Colonic mucosa (tissue), 4 donors: ENCODE measurements around the gene ORMDL1. TPM values are rescaled to one million over a fixed set of nuclear protein-coding genes. Genes with fewer than 3 reads are reported as not detected.

ENCODE experiments used
- DNase-seq: peaks from one replicate; pipeline ENCODE4 v3.0.0-alpha.2; 2020
- H3K27ac ChIP-seq: fragments of 200-600 bp; one replicate; pipeline ENCODE4 v1.8.0; 2021
- H3K27me3 ChIP-seq: fragments of 200-600 bp; one replicate; pipeline ENCODE4 v1.8.0; 2021
- H3K36me3 ChIP-seq: fragments of 200-600 bp; one replicate; pipeline ENCODE4 v1.8.0; 2021
- H3K4me1 ChIP-seq: fragments of 200-600 bp; one replicate; pipeline ENCODE4 v1.8.0; 2021; ENCODE audit warnings: mild to moderate bottlenecking
- H3K4me3 ChIP-seq: fragments of 200-600 bp; one replicate; pipeline ENCODE4 v1.8.0; 2021
- H3K9ac ChIP-seq, 2 donors: one replicate each; pipeline ENCODE4 v1.7.0; 2013; ENCODE audit warnings: control low read depth in 2 of 2, low read depth in 2 of 2, low read length in 2 of 2
- H3K9me3 ChIP-seq: fragments of 200-600 bp; one replicate; pipeline ENCODE4 v1.8.0; 2021
- CTCF ChIP-seq: fragments of 200-600 bp; IDR thresholded peaks from one replicate; pipeline ENCODE4 v1.8.0; 2022; ENCODE audit warnings: antibody characterized with exemption, mild to moderate bottlenecking
- intact Hi-C: fragments of 100-400 bp; cut with DNase I; formaldehyde crosslinking; loops from one replicate; pipeline ENCODE4 v1.14.1; 2022
- total RNA-seq, 2 donors: library from RNA; stranded (reverse); fragmentation: NEBNext Ultra II Directional in 1 of 2; extraction: Animal tissue kit (Norgen Biotek cat#: 25700) in 1 of 2; gene quantifications; one replicate each; pipeline ENCODE4 v1.2.1, GENCODE V29; 2021
- donor health status: healthy.
- donor health status: DM: no; HTN: no; CAD: no.
- donor health status: DM: no; HTN: no; CAD: no.

ORMDL1 gene
- total RNA-seq, 2 donors from 2014 or later, result 28.2 to 32.4 TPM

GRCh38 chr2:189821953-189822748, 38.0 kb upstream of the ORMDL1 start:
- Histone ChIP-seq H3K27me3 (no peaks in the 10 kb centered on the region), H3K27ac (no peak overlapping the region), H3K9me3 (no peaks in the 10 kb centered on the region), H3K9ac (no peak overlapping the region), H3K4me1 (no peaks in the 10 kb centered on the region), H3K4me3 (no peak overlapping the region), H3K36me3 (no peaks in the 10 kb centered on the region)
- TF ChIP-seq CTCF, result no peak
- intact Hi-C loops, result no loop called here
- no peak for DNase-seq

- H3K27me3 ChIP-seq, result no peaks in the 10 kb centered on the region
- no peak overlapping the region for H3K4me3 ChIP-seq
- H3K9me3 ChIP-seq, result no peaks in the 10 kb centered on the region
- no peaks in the 10 kb centered on the region for H3K36me3 ChIP-seq
- intact Hi-C loops, result no loop called here
- no peak overlapping the region for H3K27ac ChIP-seq
- no peak for TF ChIP-seq CTCF
- no peak for DNase-seq
- no peak overlapping the region for H3K9ac ChIP-seq
- H3K4me1 ChIP-seq, result no peaks in the 10 kb centered on the region
These were observed 35.2 kb upstream of the ORMDL1 start for GRCh38 chr2:189819297-189819704.

GRCh38 chr2:189818249-189819038, 34.3 kb upstream of the ORMDL1 start:
- Histone ChIP-seq H3K4me3 (no peak overlapping the region), H3K36me3 (no peaks in the 10 kb centered on the region)
- intact Hi-C loops, result no loop called here

GRCh38 chr2:189803431-189803830, 19.3 kb upstream of the ORMDL1 start:
- Histone ChIP-seq H3K9ac (no peak overlapping the region), H3K36me3 (no peaks in the 10 kb centered on the region), H3K27ac (no peak overlapping the region), H3K4me3 (no peak overlapping the region), H3K4me1 (no peaks in the 10 kb centered on the region), H3K27me3 (no peaks in the 10 kb centered on the region), H3K9me3 (no peaks in the 10 kb centered on the region)
- no peak for DNase-seq
- intact Hi-C loops, result no loop called here
- TF ChIP-seq CTCF, result no peak

More at GRCh38 chr2:189818249-189819038, 34.3 kb upstream of the ORMDL1 start:
- Histone ChIP-seq H3K4me1 (no peaks in the 10 kb centered on the region), H3K9ac (no peak overlapping the region), H3K9me3 (no peaks in the 10 kb centered on the region), H3K27ac (no peak overlapping the region), H3K27me3 (no peaks in the 10 kb centered on the region)
- TF ChIP-seq CTCF, result no peak
- DNase-seq, result no peak

GRCh38 chr2:189802396-189802912, 18.3 kb upstream of the ORMDL1 start:
- Histone ChIP-seq H3K4me3 (no peak overlapping the region), H3K9ac (no peak overlapping the region), H3K27me3 (no peaks in the 10 kb centered on the region), H3K36me3 (no peaks in the 10 kb centered on the region), H3K27ac (no peak overlapping the region), H3K4me1 (no peaks in the 10 kb centered on the region), H3K9me3 (no peaks in the 10 kb centered on the region)
- DNase-seq, result no peak
- no peak for TF ChIP-seq CTCF
- intact Hi-C loops, result no loop called here
